Activated CD4-positive, CD25-positive, alpha-beta regulatory T cell treated with anti-CD3 and anti-CD28 coated beads, Interleukin-2, amount 50 U/mL, for 24 hours (primary cell): ENCODE measurements around the gene ATP9A.
A peak's percentile ranks its signal among the peaks of the same experiment; 100 is the strongest.
"Not testable (repeated sequence)": the region's sequence is repeated elsewhere in the genome, so short reads cannot be mapped to it uniquely, and the experiment has no call there.

Source experiments
- ATAC-seq, 2 donors: fragments of 150-1000 bp; cut with Tn5 transposase; one replicate each; pipeline ENCODE4 v1.10.0; 2021; ENCODE audit warnings: mild to moderate bottlenecking in 1 of 2, moderate library complexity in 1 of 2

The ATP9A gene

GRCh38 chr20:51687630-51688029 lies 80.6 kb downstream of the ATP9A start:
- ATAC-seq = no peak

- no peak for ATAC-seq
Measured at GRCh38 chr20:51687108-51687507, 81.1 kb downstream of the ATP9A start.

- ATAC-seq = not testable (repeated sequence)
Measured at GRCh38 chr20:51685494-51685893, 82.7 kb downstream of the ATP9A start.

- ATAC-seq = no peak
Measured at GRCh38 chr20:51680067-51680749, 88.0 kb downstream of the ATP9A start.

- ATAC-seq = no peak
Measured at GRCh38 chr20:51679254-51679921, 88.8 kb downstream of the ATP9A start.

GRCh38 chr20:51678026-51678697 lies 90.0 kb downstream of the ATP9A start:
- ATAC-seq = no peak

GRCh38 chr20:51668947-51669346 lies 99.2 kb downstream of the ATP9A start:
- no peak for ATAC-seq

GRCh38 chr20:51668515-51668914 lies 99.7 kb downstream of the ATP9A start:
- ATAC-seq = no peak

GRCh38 chr20:51667491-51667890 lies 100.7 kb downstream of the ATP9A start:
- ATAC-seq = no peak

GRCh38 chr20:51667002-51667408 lies 101.2 kb downstream of the ATP9A start:
- ATAC-seq = no peak

GRCh38 chr20:51666126-51666525 lies 102.1 kb downstream of the ATP9A start:
- no peak for ATAC-seq

GRCh38 chr20:51665543-51666118 lies 102.6 kb downstream of the ATP9A start:
- ATAC-seq = no peak

GRCh38 chr20:51661609-51662178 lies 106.5 kb downstream of the ATP9A start:
- ATAC-seq = peak; percentile 96 to 98

- ATAC-seq = peak; percentile 7
Measured at GRCh38 chr20:51660672-51661608, 107.2 kb downstream of the ATP9A start.

- no peak for ATAC-seq
Measured at GRCh38 chr20:51659491-51660050, 108.6 kb downstream of the ATP9A start.

GRCh38 chr20:51656726-51657260 lies 111.4 kb downstream of the ATP9A start:
- no peak for ATAC-seq

- ATAC-seq = not testable (repeated sequence)
Measured at GRCh38 chr20:51656089-51656488, 112.1 kb downstream of the ATP9A start.

- ATAC-seq = no peak
Measured at GRCh38 chr20:51654495-51654894, 113.7 kb downstream of the ATP9A start.

- no peak for ATAC-seq
Measured at GRCh38 chr20:51654060-51654459, 114.1 kb downstream of the ATP9A start.

GRCh38 chr20:51653226-51653625 lies 115.0 kb downstream of the ATP9A start:
- no peak for ATAC-seq

GRCh38 chr20:51651921-51652549 lies 116.2 kb downstream of the ATP9A start:
- no peak for ATAC-seq
